ENCODE measurements around the gene SLC20A1.

GRCh38 chr2:112643488-112643887 is 2.3 kb upstream of the SLC20A1 start:
- no peak for TF ChIP-seq CTCF (IDR thresholded peaks at IDR 0.05; ENCODE audit: low read depth, low read length, poor library complexity, severe bottlenecking)
- TF ChIP-seq EZH2phosphoT487 (IDR thresholded peaks at IDR 0.05; ENCODE audit: borderline replicate concordance, low read length), result no peak
